ENCODE results near the gene GCNT2. TPM values are rescaled to one million over a fixed set of nuclear protein-coding genes. Genes with fewer than 3 reads are reported as not detected.
"Not testable (repeated sequence)": the region's sequence is repeated elsewhere in the genome, so short reads cannot be mapped to it uniquely, and the experiment has no call there.

Gene GCNT2
- total RNA-seq, 4 donors from 2014 or later = 12.4 to 92.5 (median 77.0) TPM

DNA sequence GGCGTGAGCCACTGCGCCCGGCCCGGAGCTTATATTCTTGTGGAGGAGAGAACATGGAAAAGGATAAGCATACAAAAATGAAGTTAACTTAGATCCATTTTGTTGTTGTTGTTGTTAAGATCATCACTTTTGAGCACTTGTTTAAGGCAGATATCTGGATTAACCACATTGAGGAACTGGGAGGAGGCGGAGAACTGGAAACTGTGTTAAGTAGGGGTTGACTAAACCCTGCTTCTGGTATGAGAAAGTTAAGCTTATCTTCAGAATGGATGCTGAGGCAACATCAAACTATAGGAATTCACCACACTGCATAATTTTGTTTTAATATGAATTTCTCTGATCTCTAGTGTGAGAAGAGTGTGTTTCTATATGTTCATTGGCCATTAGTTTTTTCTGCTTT lies 57.6 kb downstream of the GCNT2 start:
- no peak overlapping the region for H3K27ac ChIP-seq
- TF ChIP-seq CTCF (IDR thresholded peaks at IDR 0.05) = no peak
- no peaks in the 10 kb centered on the region for H3K36me3 ChIP-seq
- H3K27me3 ChIP-seq = no peaks in the 10 kb centered on the region
- H3K4me3 ChIP-seq = no peak overlapping the region
- peaks cover 0 to 8% (median 0%) of the 10 kb centered on the region in 4 donors for H3K4me1 ChIP-seq
- no peaks in the 10 kb centered on the region for H3K9me3 ChIP-seq
- no peak for DNase-seq

DNA sequence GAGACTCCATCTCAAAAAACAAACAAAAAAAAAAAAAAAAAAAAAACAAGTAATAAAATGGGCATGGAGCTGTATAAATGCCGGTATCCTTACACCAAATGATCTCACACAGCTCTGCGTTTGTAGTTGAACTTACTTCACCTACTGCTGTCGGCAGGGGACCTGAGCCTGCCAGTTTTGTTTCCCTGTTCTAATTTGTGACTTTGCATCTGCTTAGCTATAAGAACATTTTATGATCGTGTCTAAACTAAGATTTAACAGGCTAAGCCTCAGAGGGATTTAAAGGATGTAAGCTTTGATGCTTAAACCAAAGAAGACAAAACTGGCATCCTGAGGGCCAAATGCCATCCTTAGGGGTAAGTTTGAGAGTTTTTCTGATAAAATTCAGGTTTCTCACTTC lies 58.7 kb downstream of the GCNT2 start:
- Histone ChIP-seq H3K27ac (no peak overlapping the region), H3K36me3 (no peaks in the 10 kb centered on the region), H3K4me3 (no peak overlapping the region), H3K4me1 (peaks cover 0 to 8% (median 0%) of the 10 kb centered on the region in 4 donors), H3K27me3 (no peaks in the 10 kb centered on the region), H3K9me3 (no peaks in the 10 kb centered on the region)
- no peak for TF ChIP-seq CTCF (IDR thresholded peaks at IDR 0.05)
- no peak for TF ChIP-seq POLR2A (IDR thresholded peaks at IDR 0.05)
- no peak for DNase-seq

- Histone ChIP-seq H3K27me3 (no peaks in the 10 kb centered on the region), H3K4me3 (no peak overlapping the region), H3K4me1 (peaks cover 0 to 8% (median 0%) of the 10 kb centered on the region in 4 donors), H3K9me3 (no peaks in the 10 kb centered on the region), H3K27ac (no peak overlapping the region), H3K36me3 (no peaks in the 10 kb centered on the region)
- no peak for DNase-seq
- TF ChIP-seq POLR2A (IDR thresholded peaks at IDR 0.05) = no peak
- TF ChIP-seq CTCF (IDR thresholded peaks at IDR 0.05) = no peak
Measured at GRCh38 chr6:10580570-10580969, 59.4 kb downstream of the GCNT2 start.

DNA sequence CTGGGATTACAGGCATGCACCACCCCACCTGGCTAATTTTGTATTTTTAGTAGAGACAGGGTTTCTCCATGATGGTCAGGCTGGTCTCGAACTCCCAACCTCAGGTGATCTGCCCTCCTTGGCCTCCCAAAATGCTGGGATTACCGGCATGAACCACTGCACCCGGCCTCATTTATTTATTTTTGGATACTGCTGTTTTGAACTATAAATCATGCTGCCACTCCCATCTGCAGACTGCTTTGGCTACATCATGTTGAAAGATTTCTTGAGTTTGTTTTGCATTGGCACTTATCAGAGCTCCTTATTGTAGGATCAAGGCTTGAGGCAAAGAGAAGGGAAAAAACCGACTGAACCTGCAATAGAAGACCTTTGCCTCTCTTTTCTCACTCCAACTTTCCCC lies 60.3 kb downstream of the GCNT2 start:
- H3K4me3 ChIP-seq, H3K9me3 ChIP-seq, H3K27ac ChIP-seq, DNase-seq, H3K27me3 ChIP-seq, H3K4me1 ChIP-seq, H3K36me3 ChIP-seq: not testable (repeated sequence)

- Histone ChIP-seq H3K27ac (no peak overlapping the region), H3K4me1 (peaks cover 0 to 8% (median 0%) of the 10 kb centered on the region in 4 donors)
Measured at GRCh38 chr6:10582774-10583508, 61.8 kb downstream of the GCNT2 start.

More at GRCh38 chr6:10582774-10583508, 61.8 kb downstream of the GCNT2 start:
- Histone ChIP-seq H3K36me3 (no peaks in the 10 kb centered on the region), H3K27me3 (no peaks in the 10 kb centered on the region), H3K4me3 (no peak overlapping the region), H3K9me3 (no peaks in the 10 kb centered on the region)
- DNase-seq = no peak
- TF ChIP-seq CTCF (IDR thresholded peaks at IDR 0.05) (no peak), POLR2A (IDR thresholded peaks at IDR 0.05) (no peak)

Data from Peyer's patch (tissue), 4 donors.